ELF-1 (cell line): ENCODE data around the gene PEX6.

ENCODE experiments used
- DNase-seq: peaks from one replicate; pipeline ENCODE4 v3.0.0-alpha.2; 2016; ENCODE audit warnings: low read depth, low spot score

The PEX6 gene

DNA sequence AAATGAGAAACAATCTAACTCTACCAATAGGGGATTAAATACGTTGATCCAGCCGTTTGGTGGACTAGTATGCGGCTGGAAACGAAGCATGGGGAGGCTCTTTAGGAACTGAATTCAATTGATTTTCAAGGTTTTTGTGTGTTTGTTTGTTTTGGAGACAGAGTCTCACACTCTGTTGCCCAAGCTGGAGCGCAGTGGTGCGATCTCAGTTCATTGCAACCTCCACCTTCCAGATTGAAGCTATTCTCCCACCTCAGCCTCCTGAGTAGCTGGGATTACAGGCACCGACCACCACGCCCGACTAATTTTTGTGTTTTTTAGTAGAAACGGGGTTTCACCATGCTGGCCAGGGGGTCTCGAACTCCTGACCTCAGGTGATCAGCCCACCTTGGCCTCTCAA lies 42.6 kb downstream of the PEX6 start:
- DNase-seq: no peak

DNA sequence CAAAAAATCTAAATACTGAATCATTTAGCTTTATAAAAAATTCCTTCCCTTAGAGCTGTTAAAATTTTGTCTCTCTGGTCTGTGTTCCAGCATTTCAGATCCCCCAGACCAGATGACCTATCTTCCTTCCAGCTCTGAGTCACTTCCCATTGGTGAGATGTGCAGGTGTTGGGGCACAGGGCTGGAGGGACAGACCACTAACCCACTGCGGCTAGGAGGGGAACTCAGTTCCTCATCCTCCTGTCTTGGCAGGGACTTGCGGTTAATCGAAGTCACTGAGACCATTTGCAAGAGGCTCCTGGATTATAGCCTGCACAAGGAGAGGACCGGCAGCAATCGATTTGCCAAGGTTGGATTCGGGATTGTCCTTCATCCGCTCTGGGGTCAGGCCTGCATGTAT lies 43.7 kb downstream of the PEX6 start:
- no peak for DNase-seq

DNA sequence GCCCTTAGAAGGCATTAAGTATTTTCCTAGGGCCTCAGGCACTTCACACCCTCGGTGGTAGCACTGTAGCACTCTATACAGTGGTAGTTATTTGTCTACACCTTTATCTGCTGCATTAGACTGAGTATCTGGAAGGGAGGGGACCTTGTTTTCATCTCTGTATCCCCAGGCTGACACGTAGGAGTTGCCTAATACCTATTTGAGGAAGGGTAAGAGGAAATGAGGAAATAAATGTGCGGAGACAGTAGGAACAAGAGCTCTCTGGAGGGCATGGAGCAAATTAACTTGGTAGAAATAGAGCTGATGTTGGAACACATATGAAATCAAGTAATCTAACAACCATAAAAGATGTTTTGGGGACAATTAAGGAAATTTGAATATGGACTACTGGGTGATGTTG lies 45.8 kb downstream of the PEX6 start:
- no peak for DNase-seq

DNA sequence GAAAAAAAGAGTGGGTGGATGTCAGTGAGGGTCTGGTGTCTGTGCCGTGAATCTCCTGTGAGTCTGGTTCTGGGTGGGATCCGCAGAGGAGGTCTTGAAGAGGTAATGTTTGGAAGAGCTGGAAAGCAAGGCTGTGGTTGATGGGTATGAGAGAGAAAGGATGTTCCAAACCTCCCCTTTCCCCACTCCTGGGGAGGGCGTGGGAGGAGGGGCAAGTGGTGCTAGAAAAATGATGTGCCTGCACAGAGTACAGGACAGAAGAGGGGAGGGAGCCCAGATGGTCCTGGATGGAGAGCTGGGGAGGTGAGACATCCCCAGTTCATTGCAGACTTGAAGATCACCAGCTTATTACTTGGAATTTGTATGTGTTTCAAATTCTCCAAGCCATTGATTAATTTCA lies 46.6 kb downstream of the PEX6 start:
- DNase-seq: no peak

DNA sequence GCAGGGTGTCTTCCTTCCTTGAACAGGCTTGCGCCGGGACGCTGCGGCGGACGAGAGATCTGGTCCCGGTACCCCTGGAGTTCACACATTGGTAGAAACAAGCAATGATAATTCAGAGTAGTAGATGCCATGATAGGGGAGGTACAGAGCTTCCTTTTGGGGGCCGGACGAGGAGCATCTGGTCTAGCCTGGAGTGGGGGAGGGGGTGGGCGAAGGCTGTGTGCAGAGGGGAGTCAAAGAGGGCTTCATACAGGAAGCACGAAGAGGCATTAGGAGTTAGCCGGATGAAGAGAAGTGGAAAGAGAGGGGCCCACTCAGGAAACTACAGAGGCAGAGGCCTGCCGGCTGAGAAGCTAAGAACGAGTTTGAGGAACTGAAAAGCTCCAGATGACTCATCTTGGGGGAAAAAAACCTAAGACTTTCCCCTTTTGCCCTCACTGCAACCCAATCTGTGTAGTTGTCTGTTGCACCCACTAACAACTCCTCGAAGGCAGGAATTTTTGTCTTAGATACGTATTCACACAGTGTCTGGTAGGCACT lies 49.1 kb downstream of the PEX6 start:
- DNase-seq: no peak

DNA sequence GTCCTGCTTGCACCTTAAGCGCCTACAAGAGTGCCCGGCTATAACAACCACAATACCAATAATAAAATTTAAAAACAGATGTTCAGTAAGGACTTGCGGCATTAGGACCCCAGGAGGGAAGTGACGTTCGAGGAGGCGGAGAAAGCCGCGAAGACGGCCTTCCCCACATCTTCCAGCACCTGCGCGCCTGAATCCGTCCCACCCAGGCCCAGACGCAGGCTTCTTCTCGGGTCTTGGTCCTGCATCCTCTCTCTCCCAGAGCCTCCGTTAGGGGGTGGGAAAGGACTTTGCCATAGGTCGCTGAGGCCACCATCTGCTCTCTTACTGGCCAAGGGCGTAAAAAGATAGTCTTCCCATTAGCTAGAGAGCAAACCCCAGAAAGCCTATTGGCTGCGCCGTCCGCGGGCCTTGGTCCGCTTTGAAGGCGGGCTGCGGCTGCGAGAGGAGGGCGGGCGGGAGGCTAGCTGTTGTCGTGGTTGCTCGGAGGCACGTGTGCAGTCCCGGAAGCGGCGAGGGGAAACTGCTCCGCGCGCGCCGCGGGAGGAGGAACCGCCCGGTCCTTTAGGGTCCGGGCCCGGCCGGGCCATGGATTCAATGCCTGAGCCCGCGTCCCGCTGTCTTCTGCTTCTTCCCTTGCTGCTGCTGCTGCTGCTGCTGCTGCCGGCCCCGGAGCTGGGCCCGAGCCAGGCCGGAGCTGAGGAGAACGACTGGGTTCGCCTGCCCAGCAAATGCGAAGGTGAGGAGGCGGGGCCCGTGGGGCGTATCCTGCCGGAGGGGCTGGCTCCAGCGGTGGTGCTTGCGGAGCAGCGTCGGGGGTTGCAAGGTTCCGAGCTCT lies 49.8 kb downstream of the PEX6 start, which contains the start of gene CNPY3:
Gene CNPY3 (plus strand): TSS at position 495 of the 835 bp plus-strand sequence. CDS start 91 bp downstream, at position 586.
- DNase-seq: peak; percentile 99

DNA sequence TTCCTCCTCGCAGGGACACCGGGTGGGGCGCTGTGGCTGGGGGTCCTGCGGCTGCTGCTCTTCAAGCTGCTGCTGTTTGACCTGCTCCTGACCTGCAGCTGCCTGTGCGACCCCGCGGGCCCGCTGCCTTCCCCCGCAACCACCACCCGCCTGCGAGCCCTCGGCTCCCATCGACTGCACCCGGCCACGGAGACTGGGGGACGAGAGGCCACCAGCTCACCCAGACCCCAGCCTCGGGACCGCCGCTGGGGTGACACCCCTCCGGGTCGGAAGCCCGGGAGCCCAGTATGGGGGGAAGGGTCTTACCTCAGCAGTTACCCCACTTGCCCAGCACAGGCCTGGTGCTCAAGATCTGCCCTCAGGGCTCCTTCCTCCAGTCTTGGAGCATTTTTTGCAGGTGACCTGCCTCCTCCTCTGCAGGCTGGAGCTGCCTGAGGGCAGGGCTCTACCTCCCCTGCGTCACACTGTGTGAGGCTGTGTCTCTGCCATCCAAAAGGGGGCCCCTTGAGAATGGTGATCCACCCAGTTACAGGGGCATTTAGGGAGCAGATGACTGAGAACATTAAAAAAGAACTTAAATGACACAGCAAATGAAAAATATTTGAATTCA lies 53.6 kb downstream of the PEX6 start:
- peak; percentile 89 for DNase-seq

DNA sequence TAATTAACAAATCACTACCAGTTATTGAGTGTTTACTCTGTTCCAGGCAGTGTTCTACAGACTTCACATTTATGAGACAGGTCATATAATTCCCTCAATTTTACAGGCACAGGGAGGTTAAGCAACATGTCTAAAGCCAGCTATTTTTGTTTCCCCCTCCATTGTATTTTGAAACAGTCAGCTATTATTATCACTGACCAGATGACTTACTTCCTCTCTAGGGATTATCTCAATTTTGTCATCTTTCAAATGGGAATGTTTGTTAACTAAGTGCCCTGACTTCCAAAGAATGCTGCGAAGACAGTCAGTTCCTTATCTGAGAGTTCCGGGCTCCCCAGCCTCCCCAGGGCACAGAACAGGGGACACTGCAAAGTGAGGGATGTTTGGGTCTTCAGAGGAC lies 55.3 kb downstream of the PEX6 start:
- no peak for DNase-seq

DNA sequence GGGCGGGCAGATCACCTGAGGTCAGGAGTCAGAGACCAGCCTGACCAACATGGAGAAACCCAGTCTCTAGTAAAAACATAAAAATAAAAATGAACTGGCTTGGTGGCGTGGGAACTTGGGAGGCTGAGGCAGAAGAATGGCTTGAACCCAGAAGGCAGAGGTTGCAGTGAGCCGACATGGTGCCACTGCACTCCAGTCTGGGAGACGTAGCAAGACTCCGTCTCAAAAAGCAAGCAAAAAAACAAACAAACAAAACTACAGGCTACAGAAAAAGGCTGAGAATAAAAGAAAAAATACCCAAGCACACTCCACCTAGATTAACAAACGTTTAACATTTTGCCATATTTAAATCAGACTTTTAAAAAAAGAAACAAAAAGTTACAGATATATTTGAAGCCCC lies 57.2 kb downstream of the PEX6 start:
- DNase-seq: no peak

DNA sequence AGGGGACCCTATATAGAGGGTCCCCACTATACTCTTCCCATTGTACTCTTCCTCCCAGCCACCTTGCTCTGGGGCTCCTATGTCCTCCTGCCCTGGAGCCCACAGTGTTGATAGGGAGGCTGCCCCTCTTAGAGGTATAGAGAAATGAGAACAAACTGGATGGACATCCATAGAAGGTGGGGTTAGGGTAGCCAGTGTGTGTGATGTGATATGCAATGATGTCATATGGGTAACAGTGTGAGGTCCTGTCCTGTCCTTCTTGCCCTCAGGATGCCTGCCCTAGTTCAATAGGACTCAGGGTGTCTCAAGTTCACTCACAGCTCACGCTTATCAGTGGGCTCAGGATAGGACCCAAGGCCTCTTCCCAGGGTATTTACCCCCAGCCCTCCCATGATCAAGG lies 62.7 kb downstream of the PEX6 start:
- no peak for DNase-seq

DNA sequence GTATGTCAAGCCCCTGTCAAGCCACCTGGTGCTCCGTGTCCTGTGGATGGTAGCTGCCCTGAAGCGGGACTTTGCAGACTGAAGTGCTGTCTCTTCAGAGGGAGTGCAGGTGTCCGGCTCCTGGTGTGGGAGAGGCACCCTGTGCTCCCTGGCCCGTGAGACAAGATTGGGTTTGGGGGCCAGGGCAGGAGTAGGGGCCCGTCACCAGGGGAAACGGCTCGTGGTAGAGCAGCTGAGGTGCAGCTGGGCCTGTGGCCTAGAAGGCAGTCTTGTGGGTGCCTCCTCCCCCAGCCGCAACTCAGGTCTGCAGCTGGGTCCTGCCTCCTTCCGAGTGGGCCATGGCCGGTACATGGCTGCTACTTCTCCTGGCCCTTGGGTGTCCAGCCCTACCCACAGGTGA lies 63.2 kb downstream of the PEX6 start, which contains the start of gene PTCRA:
Gene PTCRA (plus strand): TSS at position 322 of the 400 bp plus-strand sequence. CDS start 17 bp downstream, at position 339.
- no peak for DNase-seq

DNA sequence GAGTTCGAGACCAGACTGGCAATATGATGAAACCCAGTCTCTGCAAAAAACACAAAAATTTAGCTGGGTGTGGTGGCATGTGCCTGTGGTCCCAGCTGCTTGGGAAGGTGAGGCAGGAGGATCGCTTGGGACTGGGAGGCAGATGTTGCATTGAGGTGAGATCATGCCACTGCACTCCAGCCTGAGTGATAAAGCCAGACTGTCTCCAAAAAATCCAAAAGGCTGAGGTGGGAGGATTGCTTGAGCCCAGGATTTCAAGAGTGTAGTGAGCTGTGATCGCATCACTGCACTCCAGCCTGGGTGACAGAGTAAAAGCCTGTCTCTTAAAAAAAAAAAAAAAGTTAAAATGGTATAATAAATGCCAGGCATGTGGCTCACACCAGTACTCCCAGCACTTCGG lies 64.4 kb downstream of the PEX6 start:
- DNase-seq: no peak
